ENCODE results near the gene STK17B. TPM values are rescaled to one million over a fixed set of nuclear protein-coding genes. Genes with fewer than 3 reads are reported as not detected.

Gene STK17B
- total and polyA plus RNA-seq, 10 of the 15 experiments (the other 5 are each of a cell fraction or from before 2014, with no cell fraction given) = 21.2 to 108 (median 53.7) TPM

- TF ChIP-seq ZBTB40 (IDR thresholded peaks at IDR 0.05; ENCODE audit: borderline replicate concordance) (no peak), GATAD2B (conservative IDR thresholded peaks at IDR 0.05; ENCODE audit: low read depth) (0 out of 2 replicates have a peak, but pooled peaks have one; percentile 56), MTA3 (IDR thresholded peaks at IDR 0.05; ENCODE audit: borderline replicate concordance, low read length) (peak; percentile 73; the same call in 1 of the 2 replicates), ESRRA (IDR thresholded peaks at IDR 0.05; ENCODE audit: low read length) (no peak), NBN (IDR thresholded peaks at IDR 0.05) (peak; percentile 53; the same call in 1 of the 2 replicates), POLR2AphosphoS2 (IDR thresholded peaks at IDR 0.05; ENCODE audit: low read depth, low read length) (no peak), ZBTB11 (CRISPR knock-in tag; IDR thresholded peaks at IDR 0.05) (no peak), IRF4 (IDR thresholded peaks at IDR 0.05; ENCODE audit: low read depth, low read length) (0 out of 2 replicates have a peak, but pooled peaks have one; percentile 8), SMAD1 (IDR thresholded peaks at IDR 0.05; ENCODE audit: low read depth, partially characterized antibody) (no peak), YY1 (IDR thresholded peaks at IDR 0.05; ENCODE audit: low read depth, low read length) (no peak), CEBPB (IDR thresholded peaks at IDR 0.05; ENCODE audit: borderline replicate concordance in 1 of 2, low read depth in 2 of 2, low read length in 2 of 2) (peak in 1 of 2 experiments; percentile 31; a peak in 1 of 4 replicates), ZBTB33 (IDR thresholded peaks at IDR 0.05) (no peak), ZBED1 (IDR thresholded peaks at IDR 0.05; ENCODE audit: borderline replicate concordance) (peak; percentile 92), ZNF592 (IDR thresholded peaks at IDR 0.05) (no peak), SUPT20H (IDR thresholded peaks at IDR 0.05; ENCODE audit: borderline replicate concordance, control insufficient read depth, low read depth, low read length) (no peak), BRCA1 (IDR thresholded peaks at IDR 0.05; ENCODE audit: low read depth, low read length) (no peak)
These were observed 4.9 kb upstream of the STK17B start (continued) for GRCh38 chr2:196176142-196176738.

All from GM12878 (cell line).